ENCODE data around the gene NACAD.

DNA sequence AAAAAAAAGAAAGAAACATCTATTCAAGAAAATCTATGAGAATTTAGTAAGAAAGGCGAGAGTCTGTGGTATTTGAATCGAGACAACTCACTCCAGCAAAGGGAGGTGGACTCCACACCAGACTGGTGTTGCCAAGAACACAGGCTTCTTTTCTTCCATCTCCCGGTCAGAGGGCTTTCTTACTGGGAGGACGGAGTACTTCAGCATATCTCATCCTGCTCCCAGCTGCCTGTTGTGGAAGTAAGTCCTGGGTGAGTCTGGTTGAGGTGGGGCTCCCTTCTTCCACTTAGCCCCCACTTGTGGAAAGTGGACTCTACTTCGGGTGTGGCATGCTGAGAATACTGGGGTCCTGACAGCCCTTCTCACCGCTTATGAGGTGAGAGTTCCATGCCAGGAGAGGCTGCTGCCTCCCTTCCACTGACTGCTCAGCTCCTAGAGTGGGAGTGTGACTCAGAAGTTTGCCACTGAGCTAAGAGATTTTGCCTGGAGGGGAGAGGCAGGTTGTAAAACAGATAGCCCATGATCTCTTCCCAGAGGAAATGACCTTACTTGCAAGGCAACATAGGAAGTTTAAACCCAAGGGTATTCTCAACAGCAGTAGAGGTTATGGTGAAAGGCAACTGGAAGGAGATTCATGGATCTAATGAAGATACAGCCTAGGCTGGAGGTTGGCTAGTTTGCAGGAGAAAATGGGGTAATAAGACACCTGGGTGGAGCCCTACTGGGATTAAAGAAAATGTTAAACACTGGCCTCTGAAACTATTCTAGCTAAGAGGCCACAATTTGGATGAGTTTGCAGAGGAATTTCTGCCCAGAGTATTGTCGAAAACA lies 3.5 kb upstream of the NACAD start:
- TF ChIP-seq ZNF777 (tag by site-specific recombination; IDR thresholded peaks at IDR 0.05; ENCODE audit: borderline replicate concordance) (no peak), MYNN (tag by site-specific recombination; IDR thresholded peaks at IDR 0.05; ENCODE audit: borderline replicate concordance) (no peak)
- TF ChIP-seq, protein P1, sequence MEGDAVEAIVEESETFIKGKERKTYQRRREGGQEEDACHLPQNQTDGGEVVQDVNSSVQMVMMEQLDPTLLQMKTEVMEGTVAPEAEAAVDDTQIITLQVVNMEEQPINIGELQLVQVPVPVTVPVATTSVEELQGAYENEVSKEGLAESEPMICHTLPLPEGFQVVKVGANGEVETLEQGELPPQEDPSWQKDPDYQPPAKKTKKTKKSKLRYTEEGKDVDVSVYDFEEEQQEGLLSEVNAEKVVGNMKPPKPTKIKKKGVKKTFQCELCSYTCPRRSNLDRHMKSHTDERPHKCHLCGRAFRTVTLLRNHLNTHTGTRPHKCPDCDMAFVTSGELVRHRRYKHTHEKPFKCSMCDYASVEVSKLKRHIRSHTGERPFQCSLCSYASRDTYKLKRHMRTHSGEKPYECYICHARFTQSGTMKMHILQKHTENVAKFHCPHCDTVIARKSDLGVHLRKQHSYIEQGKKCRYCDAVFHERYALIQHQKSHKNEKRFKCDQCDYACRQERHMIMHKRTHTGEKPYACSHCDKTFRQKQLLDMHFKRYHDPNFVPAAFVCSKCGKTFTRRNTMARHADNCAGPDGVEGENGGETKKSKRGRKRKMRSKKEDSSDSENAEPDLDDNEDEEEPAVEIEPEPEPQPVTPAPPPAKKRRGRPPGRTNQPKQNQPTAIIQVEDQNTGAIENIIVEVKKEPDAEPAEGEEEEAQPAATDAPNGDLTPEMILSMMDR (tag by site-specific recombination; IDR thresholded peaks at IDR 0.05), result no peak
- TF ChIP-seq, protein P2, sequence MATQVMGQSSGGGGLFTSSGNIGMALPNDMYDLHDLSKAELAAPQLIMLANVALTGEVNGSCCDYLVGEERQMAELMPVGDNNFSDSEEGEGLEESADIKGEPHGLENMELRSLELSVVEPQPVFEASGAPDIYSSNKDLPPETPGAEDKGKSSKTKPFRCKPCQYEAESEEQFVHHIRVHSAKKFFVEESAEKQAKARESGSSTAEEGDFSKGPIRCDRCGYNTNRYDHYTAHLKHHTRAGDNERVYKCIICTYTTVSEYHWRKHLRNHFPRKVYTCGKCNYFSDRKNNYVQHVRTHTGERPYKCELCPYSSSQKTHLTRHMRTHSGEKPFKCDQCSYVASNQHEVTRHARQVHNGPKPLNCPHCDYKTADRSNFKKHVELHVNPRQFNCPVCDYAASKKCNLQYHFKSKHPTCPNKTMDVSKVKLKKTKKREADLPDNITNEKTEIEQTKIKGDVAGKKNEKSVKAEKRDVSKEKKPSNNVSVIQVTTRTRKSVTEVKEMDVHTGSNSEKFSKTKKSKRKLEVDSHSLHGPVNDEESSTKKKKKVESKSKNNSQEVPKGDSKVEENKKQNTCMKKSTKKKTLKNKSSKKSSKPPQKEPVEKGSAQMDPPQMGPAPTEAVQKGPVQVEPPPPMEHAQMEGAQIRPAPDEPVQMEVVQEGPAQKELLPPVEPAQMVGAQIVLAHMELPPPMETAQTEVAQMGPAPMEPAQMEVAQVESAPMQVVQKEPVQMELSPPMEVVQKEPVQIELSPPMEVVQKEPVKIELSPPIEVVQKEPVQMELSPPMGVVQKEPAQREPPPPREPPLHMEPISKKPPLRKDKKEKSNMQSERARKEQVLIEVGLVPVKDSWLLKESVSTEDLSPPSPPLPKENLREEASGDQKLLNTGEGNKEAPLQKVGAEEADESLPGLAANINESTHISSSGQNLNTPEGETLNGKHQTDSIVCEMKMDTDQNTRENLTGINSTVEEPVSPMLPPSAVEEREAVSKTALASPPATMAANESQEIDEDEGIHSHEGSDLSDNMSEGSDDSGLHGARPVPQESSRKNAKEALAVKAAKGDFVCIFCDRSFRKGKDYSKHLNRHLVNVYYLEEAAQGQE (tag by site-specific recombination; IDR thresholded peaks at IDR 0.05), result no peak

All from HEK293 (cell line).